HG03097 (cell line): Measurements from ENCODE around the gene COL5A1.
"Not testable (repeated sequence)": the region's sequence is repeated elsewhere in the genome, so short reads cannot be mapped to it uniquely, and the experiment has no call there.

Experiments used
- ATAC-seq: cut with Tn5 transposase; IDR thresholded peaks from one replicate; pipeline ENCODE4 v1.9.1; 2021; ENCODE audit not compliant: unreplicated experiment, low FRiP score

The COL5A1 gene

GRCh38 chr9:134843740-134844139, 202.1 kb downstream of the COL5A1 start:
- no peak for ATAC-seq

GRCh38 chr9:134844821-134845220, 203.2 kb downstream of the COL5A1 start:
- ATAC-seq = no peak

GRCh38 chr9:134846187-134846586, 204.6 kb downstream of the COL5A1 start:
- no peak for ATAC-seq

- ATAC-seq = no peak
Measured at GRCh38 chr9:134846699-134847098, 205.1 kb downstream of the COL5A1 start.

GRCh38 chr9:134847138-134847537, 205.5 kb downstream of the COL5A1 start:
- no peak for ATAC-seq

- no peak for ATAC-seq
Measured at GRCh38 chr9:134847752-134848432, 206.3 kb downstream of the COL5A1 start.

GRCh38 chr9:134848504-134848903, 206.9 kb downstream of the COL5A1 start:
- ATAC-seq = no peak

GRCh38 chr9:134850611-134851010, 209.0 kb downstream of the COL5A1 start:
- ATAC-seq = no peak

GRCh38 chr9:134851020-134851419, 209.4 kb downstream of the COL5A1 start:
- ATAC-seq = no peak

- ATAC-seq = no peak
Measured at GRCh38 chr9:134852906-134853654, 211.5 kb downstream of the COL5A1 start.

- ATAC-seq = no peak
Measured at GRCh38 chr9:134853893-134854292, 212.3 kb downstream of the COL5A1 start.

- no peak for ATAC-seq
Measured at GRCh38 chr9:134854541-134854981, 213.0 kb downstream of the COL5A1 start.

GRCh38 chr9:134855231-134855899, 213.8 kb downstream of the COL5A1 start:
- no peak for ATAC-seq

- no peak for ATAC-seq
Measured at GRCh38 chr9:134855900-134856377, 214.3 kb downstream of the COL5A1 start.

- not testable (repeated sequence) for ATAC-seq
Measured at GRCh38 chr9:134857451-134857850, 215.8 kb downstream of the COL5A1 start.

- ATAC-seq = no peak
Measured at GRCh38 chr9:134858051-134858841, 216.6 kb downstream of the COL5A1 start.

- ATAC-seq = no peak
Measured at GRCh38 chr9:134860510-134860909, 218.9 kb downstream of the COL5A1 start.

GRCh38 chr9:134861595-134862334, 220.2 kb downstream of the COL5A1 start:
- ATAC-seq = no peak

GRCh38 chr9:134863306-134863902, 221.8 kb downstream of the COL5A1 start:
- ATAC-seq = no peak
